ENCODE results near the gene GCHFR. TPM values are rescaled to one million over a fixed set of nuclear protein-coding genes. Genes with fewer than 3 reads are reported as not detected.

Gene GCHFR
- total RNA-seq, 2 experiments from 2014 or later = 13.5 to 14.8 TPM

DNA sequence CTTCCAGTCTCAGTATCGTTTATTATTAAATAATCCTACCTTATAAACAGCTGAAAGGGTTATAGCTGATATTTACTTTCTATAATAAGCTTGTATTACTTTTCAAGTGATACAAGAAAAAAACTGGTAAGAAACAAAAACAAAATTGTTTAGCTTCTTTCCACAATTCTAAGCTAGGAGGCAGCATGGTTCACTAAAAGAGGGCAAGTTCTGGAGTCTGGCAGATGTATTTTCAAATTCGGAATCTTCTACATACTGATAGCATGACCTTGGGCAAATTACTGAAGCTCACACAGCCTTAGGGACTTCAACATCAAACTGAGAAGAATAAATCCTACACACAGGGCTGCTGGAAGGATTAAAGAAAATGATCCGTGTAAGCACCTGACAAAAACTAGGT lies 21.3 kb downstream of the GCHFR start:
- Histone ChIP-seq H3K4me3 (ENCODE audit: low read length) (no peak overlapping the region), H3K9me3 (ENCODE audit: control insufficient read depth in 1 of 2, insufficient read depth in 1 of 2, low read length in 2 of 2) (no peaks in the 10 kb centered on the region), H3K27me3 (ENCODE audit: control insufficient read depth in 1 of 2, insufficient read depth in 2 of 2, low read length in 2 of 2) (no peaks in the 10 kb centered on the region), H3K27ac (ENCODE audit: low read depth in 1 of 2, low read length in 2 of 2) (no peak overlapping the region), H3K4me1 (ENCODE audit: insufficient read depth, low read length) (peaks cover 25% of the 10 kb centered on the region), H3K36me3 (ENCODE audit: insufficient read depth, low read length) (peaks cover 4% of the 10 kb centered on the region)
- H3K4me3 Mint-ChIP-seq = no peak overlapping the region
- TF ChIP-seq, protein P1, sequence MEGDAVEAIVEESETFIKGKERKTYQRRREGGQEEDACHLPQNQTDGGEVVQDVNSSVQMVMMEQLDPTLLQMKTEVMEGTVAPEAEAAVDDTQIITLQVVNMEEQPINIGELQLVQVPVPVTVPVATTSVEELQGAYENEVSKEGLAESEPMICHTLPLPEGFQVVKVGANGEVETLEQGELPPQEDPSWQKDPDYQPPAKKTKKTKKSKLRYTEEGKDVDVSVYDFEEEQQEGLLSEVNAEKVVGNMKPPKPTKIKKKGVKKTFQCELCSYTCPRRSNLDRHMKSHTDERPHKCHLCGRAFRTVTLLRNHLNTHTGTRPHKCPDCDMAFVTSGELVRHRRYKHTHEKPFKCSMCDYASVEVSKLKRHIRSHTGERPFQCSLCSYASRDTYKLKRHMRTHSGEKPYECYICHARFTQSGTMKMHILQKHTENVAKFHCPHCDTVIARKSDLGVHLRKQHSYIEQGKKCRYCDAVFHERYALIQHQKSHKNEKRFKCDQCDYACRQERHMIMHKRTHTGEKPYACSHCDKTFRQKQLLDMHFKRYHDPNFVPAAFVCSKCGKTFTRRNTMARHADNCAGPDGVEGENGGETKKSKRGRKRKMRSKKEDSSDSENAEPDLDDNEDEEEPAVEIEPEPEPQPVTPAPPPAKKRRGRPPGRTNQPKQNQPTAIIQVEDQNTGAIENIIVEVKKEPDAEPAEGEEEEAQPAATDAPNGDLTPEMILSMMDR (IDR thresholded peaks at IDR 0.05) = no peak
- H3K27me3 Mint-ChIP-seq = no peaks in the 10 kb centered on the region
- POLR2A ChIA-PET = interaction anchor here (0.6 kb wide), 1 partner anchor 153 kb away, joined by 3 read pairs; no protein-coding TSS in a partner anchor
- ATAC-seq (ENCODE audit: poor library complexity) (no peak), DNase-seq (no peak)
- no peaks in the 10 kb centered on the region for H3K9me3 Mint-ChIP-seq
- peaks cover 36% of the 10 kb centered on the region for H3K4me1 Mint-ChIP-seq (ENCODE audit: low read depth)
- CTCF ChIA-PET = interaction anchor here (1.7 kb wide), 1 partner anchor 84 kb away, joined by 3 read pairs; no protein-coding TSS in a partner anchor
- intact Hi-C loops (cut with DNase I, micrococcal nuclease) = no loop called here
- no peak overlapping the region for H3K27ac Mint-ChIP-seq
- peaks cover 9% of the 10 kb centered on the region for H3K36me3 Mint-ChIP-seq (ENCODE audit: low read depth)

DNA sequence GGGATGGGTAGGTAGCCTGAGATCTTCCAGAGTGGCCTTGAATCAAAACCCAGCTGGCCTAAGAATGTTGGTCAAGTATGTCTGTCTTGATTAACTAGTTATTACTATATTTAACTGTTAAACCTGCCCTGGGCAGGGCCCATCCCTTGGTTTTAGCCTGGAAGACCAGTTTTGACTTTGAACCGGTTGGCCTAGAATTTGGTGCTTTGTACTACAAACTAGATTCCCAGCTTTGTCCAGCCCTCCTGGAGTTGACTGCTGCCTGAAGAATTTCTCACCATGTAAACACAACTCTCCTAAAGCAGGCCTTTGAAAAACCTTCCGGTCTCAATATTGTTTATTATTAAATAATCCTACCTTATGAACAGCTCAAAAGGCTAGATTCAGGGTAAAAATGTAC lies 21.9 kb downstream of the GCHFR start:
- Mint-ChIP-seq H3K27me3 (no peaks in the 10 kb centered on the region), H3K4me3 (no peak overlapping the region), H3K9me3 (no peaks in the 10 kb centered on the region), H3K4me1 (ENCODE audit: low read depth) (peaks cover 36% of the 10 kb centered on the region), H3K27ac (no peak overlapping the region), H3K36me3 (ENCODE audit: low read depth) (peaks cover 6% of the 10 kb centered on the region)
- peaks cover 25% of the 10 kb centered on the region for H3K4me1 ChIP-seq (ENCODE audit: insufficient read depth, low read length)
- H3K36me3 ChIP-seq (ENCODE audit: insufficient read depth, low read length) = peaks cover 6% of the 10 kb centered on the region
- ATAC-seq (ENCODE audit: poor library complexity) = no peak
- ChIA-PET POLR2A (no interaction called here), CTCF (interaction anchor here (1.7 kb wide), 1 partner anchor 84 kb away, joined by 3 read pairs; no protein-coding TSS in a partner anchor)
- TF ChIP-seq, protein P1 (IDR thresholded peaks at IDR 0.05) = no peak
- no peak overlapping the region for H3K4me3 ChIP-seq (ENCODE audit: low read length)
- no peak overlapping the region for H3K27ac ChIP-seq (ENCODE audit: low read depth in 1 of 2, low read length in 2 of 2)
- DNase-seq = no peak
- no peaks in the 10 kb centered on the region for H3K9me3 ChIP-seq (ENCODE audit: control insufficient read depth in 1 of 2, insufficient read depth in 1 of 2, low read length in 2 of 2)
- no peaks in the 10 kb centered on the region for H3K27me3 ChIP-seq (ENCODE audit: control insufficient read depth in 1 of 2, insufficient read depth in 2 of 2, low read length in 2 of 2)
- intact Hi-C loops (cut with DNase I, micrococcal nuclease) = no loop called here

DNA sequence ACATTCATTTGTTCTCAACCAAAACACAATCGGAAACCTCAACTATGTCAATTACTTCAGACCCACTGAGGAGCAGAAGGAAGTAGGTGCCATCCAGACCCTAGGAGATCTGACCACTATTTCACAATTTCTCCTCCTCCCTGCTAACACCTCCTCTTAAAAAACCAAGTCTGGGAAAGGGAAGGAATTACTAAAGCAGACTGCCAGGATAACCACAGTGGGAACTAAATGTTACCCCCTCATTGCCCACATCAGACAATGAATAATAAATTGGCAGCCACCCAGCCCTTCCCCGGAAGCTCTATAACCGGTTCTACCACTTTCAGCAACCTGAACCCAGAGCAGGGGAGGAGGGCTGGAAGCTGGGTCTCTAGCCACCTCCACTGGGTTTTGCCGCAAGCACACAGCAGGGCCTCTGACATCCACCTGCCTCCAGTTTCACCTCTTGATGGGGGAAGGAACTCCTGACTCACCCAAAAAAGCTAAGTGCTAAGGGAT lies 23.5 kb downstream of the GCHFR start:
- ATAC-seq (ENCODE audit: poor library complexity) (peak; percentile 69), DNase-seq (peak in 12 of 14 experiments; percentile 25 to 73 (median 46))
- peak overlapping the region; percentile 34 for H3K27ac Mint-ChIP-seq
- intact Hi-C loops (cut with DNase I, micrococcal nuclease) = no loop called here
- H3K9me3 ChIP-seq (ENCODE audit: control insufficient read depth in 1 of 2, insufficient read depth in 1 of 2, low read length in 2 of 2) = no peaks in the 10 kb centered on the region
- TF ChIP-seq, protein P1 (IDR thresholded peaks at IDR 0.05) = no peak
- H3K4me3 ChIP-seq (ENCODE audit: low read length) = no peak overlapping the region
- H3K36me3 Mint-ChIP-seq (ENCODE audit: low read depth) = peaks cover 13% of the 10 kb centered on the region
- H3K27me3 Mint-ChIP-seq = no peaks in the 10 kb centered on the region
- peaks cover 9% of the 10 kb centered on the region for H3K36me3 ChIP-seq (ENCODE audit: insufficient read depth, low read length)
- peaks cover 25% of the 10 kb centered on the region for H3K4me1 ChIP-seq (ENCODE audit: insufficient read depth, low read length)
- no peaks in the 10 kb centered on the region for H3K27me3 ChIP-seq (ENCODE audit: control insufficient read depth in 1 of 2, insufficient read depth in 2 of 2, low read length in 2 of 2)
- H3K4me3 Mint-ChIP-seq = no peak overlapping the region
- no peaks in the 10 kb centered on the region for H3K9me3 Mint-ChIP-seq
- peak overlapping the region in 1 of 2 donors; percentile 25 for H3K27ac ChIP-seq (ENCODE audit: low read depth in 1 of 2, low read length in 2 of 2)
- ChIA-PET POLR2A (interaction anchor here (1.0 to 1.5 kb wide), 3 partner anchors 20 to 223 kb away, joined by 3 to 11 read pairs (median 4); partner anchors contain the start of genes CCDC32, DNAJC17, RAD51 and ZFYVE19), CTCF (interaction anchor here (0.6 to 1.4 kb wide), 5 partner anchors 10 to 113 kb away, joined by 3 read pairs; partner anchors contain the start of genes GCHFR and VPS18)
- peaks cover 35% of the 10 kb centered on the region for H3K4me1 Mint-ChIP-seq (ENCODE audit: low read depth)

Data from CD4-positive, alpha-beta T cell (primary cell).